Mononuclear cell (primary cell): ENCODE measurements around the gene RASSF10. TPM values are rescaled to one million over a fixed set of nuclear protein-coding genes. Genes with fewer than 3 reads are reported as not detected.

Experiments
- H3K27me3 ChIP-seq: 2 replicates; pipeline ENCODE4 v1.6.0; 2011; ENCODE audit warnings: low read length, control low read depth; ENCODE audit not compliant: insufficient read depth
- H3K4me1 ChIP-seq: 2 replicates; pipeline ENCODE4 v1.5.1; 2011; ENCODE audit warnings: mild to moderate bottlenecking, low read length, control low read depth; ENCODE audit not compliant: insufficient read depth
- H3K4me3 ChIP-seq: 2 replicates; pipeline ENCODE4 v1.5.1; 2011; ENCODE audit warnings: mild to moderate bottlenecking, low read length, moderate library complexity
- H3K9me3 ChIP-seq: 2 replicates; pipeline ENCODE4 v1.5.1; 2011; ENCODE audit warnings: low read depth, mild to moderate bottlenecking, control low read depth, low read length
- total RNA-seq: library from RNA; depleted of rRNA; stranded (reverse); fragments of >200 nt; gene quantifications from one replicate; pipeline ENCODE4 v1.2.3, GENCODE V29; 2012

RASSF10 gene
- total RNA-seq, 1 donor = not detected

GRCh38 chr11:13047884-13048283, 38.8 kb downstream of the RASSF10 start:
- Histone ChIP-seq H3K9me3 (no peaks in the 10 kb centered on the region), H3K4me3 (no peak overlapping the region), H3K27me3 (peaks cover 2% of the 10 kb centered on the region), H3K4me1 (no peaks in the 10 kb centered on the region)

GRCh38 chr11:13051257-13051656, 42.1 kb downstream of the RASSF10 start:
- Histone ChIP-seq H3K9me3 (no peaks in the 10 kb centered on the region), H3K27me3 (no peaks in the 10 kb centered on the region), H3K4me3 (no peak overlapping the region), H3K4me1 (no peaks in the 10 kb centered on the region)

- Histone ChIP-seq H3K9me3 (no peaks in the 10 kb centered on the region), H3K4me3 (no peak overlapping the region), H3K4me1 (no peaks in the 10 kb centered on the region), H3K27me3 (no peaks in the 10 kb centered on the region)
Measured at GRCh38 chr11:13052130-13052571, 43.0 kb downstream of the RASSF10 start.

DNA sequence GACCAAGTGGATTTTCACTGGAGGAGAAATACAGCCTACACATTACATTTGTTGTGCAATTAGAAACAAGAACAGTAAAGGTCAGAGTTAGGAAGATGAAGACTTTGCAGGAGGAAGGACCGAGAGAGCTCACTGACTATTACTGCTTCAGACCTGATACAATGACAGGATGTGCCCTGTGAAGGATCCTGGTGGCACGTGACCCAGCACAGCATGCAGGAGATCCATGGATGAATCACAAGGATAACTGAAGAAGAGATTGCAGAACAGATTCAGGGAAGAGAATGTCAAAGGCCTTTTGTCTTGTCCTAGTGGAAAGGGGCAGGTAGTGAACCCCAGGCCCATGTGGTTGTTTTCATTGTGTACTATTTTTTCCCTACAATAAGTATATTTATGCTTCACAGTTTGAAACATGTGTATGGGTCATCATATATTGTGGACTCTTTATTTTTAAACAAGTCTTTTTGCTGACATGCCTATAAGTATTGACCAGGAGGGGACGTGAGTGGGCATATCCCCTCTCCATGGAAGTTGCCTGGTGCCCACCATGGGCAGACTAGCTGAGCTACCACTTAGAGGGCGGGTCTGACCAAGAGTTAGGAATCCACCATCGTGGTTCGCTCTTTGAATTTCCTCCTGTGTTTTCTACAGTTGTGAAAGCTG, 44.3 kb downstream of the RASSF10 start:
- H3K4me1 ChIP-seq = no peaks in the 10 kb centered on the region
- no peak overlapping the region for H3K4me3 ChIP-seq
- H3K27me3 ChIP-seq = no peaks in the 10 kb centered on the region
- H3K9me3 ChIP-seq = no peaks in the 10 kb centered on the region

GRCh38 chr11:13054278-13054677, 45.2 kb downstream of the RASSF10 start:
- no peaks in the 10 kb centered on the region for H3K9me3 ChIP-seq
- H3K4me1 ChIP-seq = no peaks in the 10 kb centered on the region
- no peak overlapping the region for H3K4me3 ChIP-seq
- H3K27me3 ChIP-seq = no peaks in the 10 kb centered on the region

DNA sequence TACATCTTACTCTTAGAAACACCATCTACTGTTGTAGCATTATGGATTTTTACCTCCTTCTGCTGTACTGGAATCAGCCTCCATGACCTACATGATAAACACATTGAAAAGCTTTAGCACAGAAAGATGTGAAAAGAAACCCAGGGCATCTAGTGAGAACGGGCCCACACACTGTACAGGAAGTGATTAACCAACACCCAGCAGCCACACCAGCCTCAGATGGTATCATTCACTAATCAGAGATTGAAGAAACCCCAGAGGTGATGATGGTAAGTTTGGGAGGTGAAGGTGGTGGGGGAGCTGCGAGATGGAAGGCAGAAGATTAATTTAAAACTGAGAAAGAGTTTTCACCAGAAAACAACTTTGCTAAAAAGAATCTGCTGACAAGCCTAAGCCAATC, 46.1 kb downstream of the RASSF10 start:
- no peaks in the 10 kb centered on the region for H3K9me3 ChIP-seq
- no peak overlapping the region for H3K4me3 ChIP-seq
- H3K4me1 ChIP-seq = no peaks in the 10 kb centered on the region
- no peaks in the 10 kb centered on the region for H3K27me3 ChIP-seq

- Histone ChIP-seq H3K4me1 (no peaks in the 10 kb centered on the region), H3K27me3 (no peaks in the 10 kb centered on the region), H3K9me3 (no peaks in the 10 kb centered on the region), H3K4me3 (no peak overlapping the region)
Measured at GRCh38 chr11:13061294-13061990, 52.3 kb downstream of the RASSF10 start.
